Ovary (tissue), 3 donors: ENCODE data around the gene MYADML2.

ENCODE experiments used
- CTCF ChIP-seq, 3 donors: fragments of 450-650 bp in 2 of 3; fragments of 200-600 bp in 1 of 3; IDR thresholded peaks; one replicate each; pipeline versions ENCODE4 v1.5.1 to v1.8.0; 2016 to 2022; ENCODE audit warnings: antibody characterized with exemption in 3 of 3, mild to moderate bottlenecking in 1 of 3
- EP300 ChIP-seq: sonication (generic); formaldehyde crosslinking; IDR thresholded peaks from one replicate; pipeline ENCODE4 v1.6.1; 2017; ENCODE audit warnings: antibody characterized with exemption
- POLR2A ChIP-seq: fragments of 450-650 bp; IDR thresholded peaks from one replicate; pipeline ENCODE4 v1.6.1; 2017; ENCODE audit warnings: antibody characterized with exemption, mild to moderate bottlenecking, moderate library complexity
- donor health status: DM: no; HTN: no; CAD: no.

- TF ChIP-seq EP300 (no peak), CTCF (IDR thresholded peaks at IDR 0.05) (no peak), POLR2A (no peak)
Observed at GRCh38 chr17:81944858-81945257, 2.2 kb downstream of the MYADML2 start.
